ENCODE results near the gene PBX1. TPM values are rescaled to one million over a fixed set of nuclear protein-coding genes. Genes with fewer than 3 reads are reported as not detected.
A peak's percentile ranks its signal among the peaks of the same experiment; 100 is the strongest.

Gene PBX1
- total RNA-seq, 8 experiments from 2014 or later, result 27.8 to 268 (median 147) TPM

DNA sequence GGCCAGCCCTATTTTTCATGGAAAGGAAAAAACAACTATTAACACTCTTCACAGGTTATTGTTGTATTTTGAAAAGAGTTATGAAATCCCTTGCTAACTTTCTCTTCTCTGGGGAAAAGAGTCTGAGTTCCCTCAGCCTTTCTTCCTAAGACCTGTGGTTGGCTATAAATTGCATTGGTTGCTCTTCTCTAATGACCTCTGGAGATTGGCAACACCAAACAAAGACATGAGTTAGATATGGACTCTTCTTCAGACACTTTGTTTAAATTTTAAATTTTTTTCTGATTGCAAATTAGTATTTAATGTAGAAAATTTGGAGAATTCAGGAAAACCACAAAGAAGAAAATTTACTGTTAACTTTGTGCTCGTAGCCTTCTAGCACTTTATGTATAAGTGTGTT lies 275.7 kb downstream of the PBX1 start:
- in situ Hi-C loops (cut with MboI; ENCODE audit: low pct_unique_long_range_greater_than_20kb in 2 of 9, low sequenced_read_pairs in 9 of 9, unreplicated experiment in 9 of 9), result no loop called here
- no peak for ATAC-seq (replicated peaks in 6 of 8)
- H3K4me1 ChIP-seq (replicated peaks in 1 of 2), result peaks cover 2 to 12% of the 10 kb centered on the region in 2 donors
- no peak overlapping the region for H3K4me3 ChIP-seq
- no peak overlapping the region for H3K27ac ChIP-seq
- 0 to 13% (median 0%) methylated on average over 1 of the region's 1 CpG; no CpG with 5 or more reads in 2 of the 10 experiments for WGBS, 10 experiments

DNA sequence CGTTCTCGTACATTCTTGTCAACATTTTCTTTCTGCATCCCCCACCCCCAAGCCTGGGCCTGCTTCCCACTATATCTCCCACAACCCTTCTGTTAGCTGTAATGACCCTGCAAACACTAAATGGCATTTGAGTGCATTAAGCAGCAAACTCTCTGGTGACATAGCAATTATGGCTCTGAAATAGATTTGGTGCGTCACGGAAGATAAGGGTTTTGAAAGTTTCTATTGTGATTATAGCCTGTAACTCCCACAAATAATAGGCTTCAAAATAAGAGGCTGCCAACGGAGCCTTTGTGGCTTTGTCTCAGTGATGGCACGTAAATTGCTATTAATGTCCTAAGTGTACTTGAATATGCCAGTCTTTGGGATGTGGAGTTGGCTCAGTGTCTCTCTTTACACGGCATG lies 277.6 kb downstream of the PBX1 start:
- H3K4me1 ChIP-seq (replicated peaks in 1 of 2), result peaks cover 17 to 30% of the 10 kb centered on the region in 2 donors
- no peak overlapping the region for H3K4me3 ChIP-seq
- peak in 4 of 8 experiments; percentile 25 to 62 (median 52) for ATAC-seq (replicated peaks in 6 of 8)
- 60 to 98% (median 94%) methylated on average over 3 to 7 of the region's 7 CpGs; no CpG with 5 or more reads in 1 of the 10 experiments for WGBS, 10 experiments
- in situ Hi-C loops (cut with MboI; ENCODE audit: low pct_unique_long_range_greater_than_20kb in 2 of 9, low sequenced_read_pairs in 9 of 9, unreplicated experiment in 9 of 9), result no loop called here
- no peak overlapping the region for H3K27ac ChIP-seq

DNA sequence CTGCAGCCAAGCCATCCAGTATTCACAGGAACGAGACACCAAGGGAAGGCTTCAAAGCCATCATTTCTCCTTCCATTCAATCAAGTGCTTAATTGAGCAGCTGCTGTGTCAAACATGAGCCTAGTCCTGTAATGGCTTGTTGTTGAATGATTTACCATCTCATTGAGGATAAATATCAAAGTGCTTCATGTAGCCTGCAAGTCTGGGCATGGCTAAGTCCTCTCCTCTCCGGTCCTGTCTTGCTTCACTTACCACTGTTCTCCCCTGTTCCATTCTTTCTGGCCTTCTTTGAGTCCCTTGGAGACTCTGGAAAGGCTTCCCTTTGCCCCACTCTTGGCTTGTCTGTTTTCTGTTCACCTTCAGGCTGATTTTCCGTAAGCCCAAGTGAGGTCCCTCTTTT lies 279.8 kb downstream of the PBX1 start:
- Histone ChIP-seq H3K27ac (no peak overlapping the region), H3K4me3 (no peak overlapping the region)

DNA sequence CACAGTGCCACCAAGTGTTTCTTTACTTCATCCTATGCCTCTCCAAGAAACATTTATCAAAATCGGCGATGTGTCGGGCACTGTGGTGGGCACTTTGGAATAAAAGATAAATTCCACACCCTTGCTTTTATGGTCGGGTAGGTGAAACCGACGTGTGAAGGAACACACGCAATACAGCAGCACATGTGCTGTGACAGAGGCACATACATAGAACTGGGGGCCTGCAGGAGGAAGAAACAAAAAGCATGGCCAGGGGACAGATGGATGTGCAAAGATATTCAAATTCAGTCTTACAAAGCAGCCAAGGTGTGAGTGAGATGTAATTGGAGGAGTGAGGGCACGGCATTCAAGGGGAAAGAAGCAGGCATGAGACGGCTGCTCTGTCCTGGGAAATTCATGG lies 282.0 kb downstream of the PBX1 start:
- 80 to 100% (median 94%) methylated on average over 1 to 9 of the region's 9 CpGs; no CpG with 5 or more reads in 2 of the 10 experiments for WGBS, 10 experiments
- no peak overlapping the region for H3K4me3 ChIP-seq
- peaks cover 35 to 57% of the 10 kb centered on the region in 2 donors for H3K4me1 ChIP-seq (replicated peaks in 1 of 2)
- in situ Hi-C loops (cut with MboI; ENCODE audit: low pct_unique_long_range_greater_than_20kb in 2 of 9, low sequenced_read_pairs in 9 of 9, unreplicated experiment in 9 of 9), result no loop called here
- ATAC-seq (replicated peaks in 6 of 8), result no peak
- peak overlapping the region; percentile 49 to 64 for H3K27ac ChIP-seq

More for the DNA sequence above, 279.8 kb downstream of the PBX1 start:
- WGBS, 10 experiments, result 60 to 100% (median 93%) methylated on average over 1 to 3 of the region's 3 CpGs; no CpG with 5 or more reads in 1 of the 10 experiments
- in situ Hi-C loops (cut with MboI; ENCODE audit: low pct_unique_long_range_greater_than_20kb in 2 of 9, low sequenced_read_pairs in 9 of 9, unreplicated experiment in 9 of 9), result no loop called here
- no peak for ATAC-seq (replicated peaks in 6 of 8)
- H3K4me1 ChIP-seq (replicated peaks in 1 of 2), result peaks cover 35 to 52% of the 10 kb centered on the region in 2 donors

DNA sequence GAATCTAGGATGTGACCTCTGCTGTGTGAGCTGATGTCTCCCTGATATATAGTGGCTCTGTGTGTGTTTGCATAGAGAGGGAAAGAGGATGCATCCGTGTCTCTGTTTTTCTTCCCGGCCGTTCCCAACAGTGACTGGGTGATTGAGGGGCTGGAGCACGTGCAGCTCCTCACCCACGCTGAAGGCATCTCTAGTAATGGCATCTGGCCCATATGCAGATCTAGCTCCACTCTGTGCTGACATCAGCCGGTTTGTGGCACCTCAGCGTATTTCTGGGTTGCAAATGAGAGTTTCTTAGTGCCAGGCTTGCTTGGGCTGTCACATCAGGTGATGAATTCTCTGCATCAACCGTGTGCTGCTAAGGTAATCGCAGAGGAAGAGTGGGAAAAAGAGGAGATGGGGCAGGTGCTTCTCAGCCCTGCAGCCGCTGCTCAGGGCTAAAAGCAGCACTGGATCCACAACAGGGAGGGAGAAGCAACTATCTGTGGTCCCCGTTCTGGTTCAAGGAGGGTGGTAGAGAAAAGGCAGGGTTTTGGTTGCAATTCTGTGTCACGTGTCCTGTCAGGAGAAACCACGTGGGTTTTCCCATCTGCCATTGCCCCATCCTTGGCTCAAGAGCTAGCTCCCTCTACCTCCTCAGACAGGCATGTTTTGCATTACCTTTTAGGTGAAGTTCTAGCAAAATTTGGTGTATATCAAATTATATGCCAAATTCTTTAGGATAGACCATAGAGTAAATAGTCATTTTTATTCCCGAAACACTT lies 282.9 kb downstream of the PBX1 start:
- Histone ChIP-seq H3K4me1 (replicated peaks in 1 of 2) (peaks cover 33 to 47% of the 10 kb centered on the region in 2 donors), H3K4me3 (no peak overlapping the region), H3K27ac (peak overlapping the region; percentile 64 to 72)
- WGBS, 10 experiments, result 34 to 100% (median 81%) methylated on average over 1 to 10 of the region's 14 CpGs
- ATAC-seq (replicated peaks in 6 of 8), result peak in 6 of 8 experiments; percentile 57 to 88 (median 84)
- in situ Hi-C loops (cut with MboI; ENCODE audit: low pct_unique_long_range_greater_than_20kb in 2 of 9, low sequenced_read_pairs in 9 of 9, unreplicated experiment in 9 of 9), result no loop called here

DNA sequence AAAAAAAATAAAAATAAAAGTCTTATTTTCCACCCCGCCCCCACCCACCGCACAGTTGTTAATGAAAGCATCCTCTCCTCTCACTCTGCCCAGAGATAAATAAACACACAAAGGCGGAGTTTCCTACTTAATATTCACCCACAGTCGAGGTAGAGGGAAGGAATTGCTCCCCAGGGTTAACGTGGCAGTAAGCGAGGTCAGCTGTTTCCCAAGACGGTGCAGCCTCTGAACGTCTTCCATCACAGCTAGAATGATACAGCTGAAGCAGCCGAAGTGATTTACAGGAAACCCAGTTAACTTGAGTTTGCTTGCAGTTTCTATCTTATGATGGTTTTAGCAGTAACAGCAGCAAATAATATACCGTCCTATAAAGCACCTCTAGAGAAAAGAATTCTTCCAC lies 283.9 kb downstream of the PBX1 start:
- Histone ChIP-seq H3K4me1 (replicated peaks in 1 of 2) (peaks cover 33 to 47% of the 10 kb centered on the region in 2 donors), H3K4me3 (no peak overlapping the region), H3K27ac (peak overlapping the region in 1 of 2 donors; percentile 64)
- 32 to 100% (median 63%) methylated on average over 1 to 10 of the region's 10 CpGs; no CpG with 5 or more reads in 2 of the 10 experiments for WGBS, 10 experiments
- in situ Hi-C loops (cut with MboI; ENCODE audit: low pct_unique_long_range_greater_than_20kb in 2 of 9, low sequenced_read_pairs in 9 of 9, unreplicated experiment in 9 of 9), result no loop called here
- peak in 5 of 8 experiments; percentile 57 to 83 (median 62) for ATAC-seq (replicated peaks in 6 of 8)

DNA sequence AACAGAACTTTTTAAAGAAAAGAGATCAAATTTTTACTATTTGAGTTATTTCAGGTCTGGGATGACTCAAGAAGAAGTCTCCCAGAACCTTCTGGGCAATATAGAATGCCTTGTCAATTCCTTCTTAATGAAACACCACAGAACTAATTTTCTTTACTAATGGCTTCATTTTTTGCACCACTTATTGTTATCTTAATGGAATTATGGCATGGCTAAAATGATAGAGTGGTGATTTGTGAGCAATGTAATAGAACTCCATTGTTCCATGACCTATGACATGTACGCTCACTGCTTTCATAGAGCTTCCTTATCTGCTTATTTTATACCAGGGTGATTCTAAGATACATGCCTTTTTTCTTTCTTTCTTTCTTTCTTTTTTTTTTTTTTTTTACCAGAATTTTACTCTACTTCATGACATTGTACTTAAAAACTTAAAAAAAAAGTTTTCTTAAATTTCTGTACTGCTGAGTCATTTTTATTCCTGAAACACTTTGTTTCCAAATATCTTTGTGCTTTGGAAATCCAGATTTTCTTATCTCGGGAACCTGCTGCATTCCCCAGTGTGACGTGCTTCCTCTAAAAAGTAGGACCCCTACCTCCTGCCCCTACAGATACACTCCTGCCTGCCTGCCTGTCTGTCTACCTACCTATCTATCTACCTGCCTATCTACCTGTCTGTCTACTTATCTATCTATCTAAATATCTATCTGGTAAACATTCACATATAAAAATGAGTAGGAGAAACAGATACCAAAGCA lies 284.9 kb downstream of the PBX1 start:
- 90 to 100% (median 100%) methylated on average over 1 to 3 of the region's 3 CpGs for WGBS, 10 experiments
- Histone ChIP-seq H3K4me3 (no peak overlapping the region), H3K4me1 (replicated peaks in 1 of 2) (peaks cover 33 to 47% of the 10 kb centered on the region in 2 donors), H3K27ac (no peak overlapping the region)
- in situ Hi-C loops (cut with MboI; ENCODE audit: low pct_unique_long_range_greater_than_20kb in 2 of 9, low sequenced_read_pairs in 9 of 9, unreplicated experiment in 9 of 9), result no loop called here
- ATAC-seq (replicated peaks in 6 of 8), result no peak

DNA sequence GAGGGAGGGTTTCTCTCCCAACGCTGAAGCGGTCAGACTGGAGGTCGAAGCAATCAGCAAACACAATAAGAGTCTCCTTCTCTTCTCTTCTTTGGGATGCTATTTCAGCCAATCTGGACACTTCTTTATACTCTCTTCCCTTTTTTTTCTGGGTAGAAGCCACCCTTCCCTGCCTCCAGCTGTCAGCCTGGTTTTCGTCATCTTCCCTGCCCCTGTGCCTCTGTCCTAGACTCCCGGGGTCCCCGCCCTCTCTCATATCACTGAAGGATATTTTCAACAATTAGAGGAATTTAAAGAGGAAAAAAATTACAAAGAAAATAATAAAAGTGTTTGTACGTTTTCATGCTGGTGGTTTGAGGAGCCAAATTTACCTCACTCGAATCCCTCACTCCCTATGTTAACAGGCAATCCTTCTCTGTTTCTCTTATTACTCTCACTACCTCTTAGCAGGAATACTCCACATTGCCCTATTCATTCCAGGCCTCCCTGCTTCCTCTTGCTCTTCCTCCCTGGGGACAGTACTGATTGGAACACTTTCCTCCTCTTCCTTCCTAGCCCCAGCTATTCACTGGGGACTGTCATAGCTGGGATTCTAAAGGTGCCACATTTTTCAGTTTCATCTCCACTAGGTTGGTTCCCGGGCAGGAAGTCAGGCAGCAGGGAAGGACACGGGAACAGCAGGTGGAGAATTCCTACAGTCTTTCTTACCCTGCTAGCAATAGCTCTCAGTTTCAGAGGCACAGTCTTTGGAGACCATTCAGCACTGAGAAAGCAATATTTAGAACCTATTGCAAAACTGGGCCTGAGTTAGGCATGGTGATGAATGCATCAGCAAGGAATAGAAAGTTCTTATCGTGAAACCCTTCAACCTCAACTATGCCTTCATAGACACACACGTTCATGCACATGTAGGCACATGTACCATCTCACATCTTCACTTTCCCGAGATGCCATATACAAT lies 288.0 kb downstream of the PBX1 start:
- in situ Hi-C loops (cut with MboI; ENCODE audit: low pct_unique_long_range_greater_than_20kb in 2 of 9, low sequenced_read_pairs in 9 of 9, unreplicated experiment in 9 of 9), result no loop called here
- no peak overlapping the region for H3K4me3 ChIP-seq
- ATAC-seq (replicated peaks in 6 of 8), result no peak
- 67 to 100% (median 89%) methylated on average over 3 to 12 of the region's 13 CpGs; no CpG with 5 or more reads in 1 of the 10 experiments for WGBS, 10 experiments
- no peak overlapping the region for H3K27ac ChIP-seq
- H3K4me1 ChIP-seq (replicated peaks in 1 of 2), result peaks cover 14 to 36% of the 10 kb centered on the region in 2 donors

DNA sequence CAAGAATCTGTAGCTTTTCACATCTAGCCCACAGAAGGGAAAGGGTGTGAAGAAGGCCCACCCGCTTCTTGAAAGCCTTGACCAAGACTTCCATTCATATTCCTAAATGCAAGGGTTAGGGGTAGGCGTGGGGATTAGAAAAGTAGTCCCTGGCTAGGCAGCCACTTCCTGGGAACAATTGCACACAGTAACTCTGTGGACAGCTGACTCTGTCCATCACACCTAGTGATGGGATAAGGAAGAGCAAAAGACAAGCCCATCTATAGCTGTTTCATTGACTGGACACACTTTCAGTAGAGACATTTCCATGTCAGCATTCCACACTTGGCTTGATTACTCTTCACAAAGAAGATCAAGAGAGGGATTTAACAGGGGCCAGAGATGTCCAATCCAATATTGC lies 294.2 kb downstream of the PBX1 start:
- ATAC-seq (replicated peaks in 6 of 8), result no peak
- H3K4me1 ChIP-seq (replicated peaks in 1 of 2), result peaks cover 8 to 22% of the 10 kb centered on the region in 2 donors
- no peak overlapping the region for H3K27ac ChIP-seq
- 40 to 100% (median 89%) methylated on average over 1 to 2 of the region's 2 CpGs; no CpG with 5 or more reads in 3 of the 10 experiments for WGBS, 10 experiments
- H3K4me3 ChIP-seq, result no peak overlapping the region
- in situ Hi-C loops (cut with MboI; ENCODE audit: low pct_unique_long_range_greater_than_20kb in 2 of 9, low sequenced_read_pairs in 9 of 9, unreplicated experiment in 9 of 9), result no loop called here

DNA sequence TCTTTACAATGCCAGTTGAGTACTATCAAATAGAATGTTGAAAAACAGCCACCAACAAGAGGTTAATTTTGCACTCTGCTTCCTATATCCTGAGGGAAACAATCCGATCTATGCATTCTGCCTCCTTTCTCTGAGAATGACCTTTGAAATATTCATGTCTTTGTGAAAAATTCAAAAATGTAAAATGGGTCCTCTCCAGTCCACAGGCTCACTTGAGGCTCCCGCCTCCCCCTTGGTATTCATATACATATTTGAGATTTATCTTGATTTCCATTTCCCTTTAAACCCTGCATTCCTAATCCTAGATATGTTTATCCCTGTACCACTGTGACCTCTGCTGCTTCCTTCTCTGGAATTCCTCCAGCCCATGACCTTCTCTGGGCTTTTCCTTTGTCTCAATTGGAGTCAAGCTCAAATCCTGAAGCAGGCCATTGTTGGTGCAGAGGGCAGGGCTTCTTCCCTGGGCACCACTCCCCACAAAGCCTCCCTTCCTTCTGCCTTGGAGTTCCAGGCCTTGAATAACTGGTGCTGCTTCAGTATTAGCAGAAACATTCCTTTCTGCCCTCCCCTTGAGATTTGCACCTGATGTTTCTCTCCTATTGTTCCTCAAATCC lies 296.8 kb downstream of the PBX1 start:
- in situ Hi-C loops (cut with MboI; ENCODE audit: low pct_unique_long_range_greater_than_20kb in 2 of 9, low sequenced_read_pairs in 9 of 9, unreplicated experiment in 9 of 9), result no loop called here
- Histone ChIP-seq H3K4me1 (replicated peaks in 1 of 2) (peaks cover 12 to 26% of the 10 kb centered on the region in 2 donors), H3K4me3 (no peak overlapping the region), H3K27ac (no peak overlapping the region)
- WGBS, 10 experiments, result 0 to 100% (median 34%) methylated on average over 1 to 2 of the region's 2 CpGs; no CpG with 5 or more reads in 2 of the 10 experiments
- peak in 6 of 8 experiments; percentile 25 to 87 (median 64) for ATAC-seq (replicated peaks in 6 of 8)

DNA sequence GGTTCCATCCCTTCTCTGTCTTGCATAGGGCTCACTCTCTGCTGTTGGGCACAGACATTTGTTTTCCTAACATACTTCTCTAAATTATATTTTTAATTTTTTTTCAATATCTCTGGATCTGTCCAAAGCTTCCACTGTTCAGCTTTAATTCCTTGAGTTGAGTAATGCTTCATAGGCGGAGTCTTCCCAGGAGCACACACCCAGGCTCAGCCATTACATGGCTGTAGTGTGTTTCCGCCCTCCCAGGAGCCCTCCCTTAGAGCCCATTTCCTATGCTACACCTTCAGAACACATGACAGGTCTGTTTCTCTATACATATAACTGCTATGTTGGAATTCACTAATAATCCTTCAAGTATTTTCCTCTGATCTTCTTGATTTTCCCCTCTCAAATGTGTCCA lies 297.4 kb downstream of the PBX1 start:
- no peak overlapping the region for H3K27ac ChIP-seq
- no peak overlapping the region for H3K4me3 ChIP-seq
- ATAC-seq (replicated peaks in 6 of 8), result peak in 3 of 8 experiments; percentile 47 to 87 (median 78)
- WGBS, 10 experiments, result 5 to 100% (median 92%) methylated on average over 1 to 2 of the region's 2 CpGs; no CpG with 5 or more reads in 3 of the 10 experiments
- peaks cover 12 to 21% of the 10 kb centered on the region in 2 donors for H3K4me1 ChIP-seq (replicated peaks in 1 of 2)
- in situ Hi-C loops (cut with MboI; ENCODE audit: low pct_unique_long_range_greater_than_20kb in 2 of 9, low sequenced_read_pairs in 9 of 9, unreplicated experiment in 9 of 9), result no loop called here

DNA sequence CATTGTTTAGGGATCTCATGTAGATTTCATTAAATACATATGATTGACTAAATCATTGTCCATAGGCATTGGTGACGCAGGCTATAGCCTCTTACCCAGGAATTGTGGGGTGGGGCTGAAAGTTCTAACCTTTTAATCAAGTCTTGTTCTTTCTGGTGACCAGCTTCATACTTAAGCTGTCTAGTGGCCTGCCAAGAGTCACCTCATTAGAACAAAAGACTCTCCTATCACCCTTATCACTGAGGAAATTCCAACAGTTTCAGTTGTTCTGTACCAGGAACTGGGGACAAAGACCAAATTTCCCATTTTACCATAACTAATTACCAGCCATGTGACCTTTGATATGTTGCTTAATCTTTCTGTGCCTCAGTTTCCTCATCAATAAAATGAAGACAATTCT lies 298.5 kb downstream of the PBX1 start:
- H3K4me3 ChIP-seq, result no peak overlapping the region
- peaks cover 11 to 12% of the 10 kb centered on the region in 2 donors for H3K4me1 ChIP-seq (replicated peaks in 1 of 2)
- H3K27ac ChIP-seq, result no peak overlapping the region
- ATAC-seq (replicated peaks in 6 of 8), result no peak
- in situ Hi-C loops (cut with MboI; ENCODE audit: low pct_unique_long_range_greater_than_20kb in 2 of 9, low sequenced_read_pairs in 9 of 9, unreplicated experiment in 9 of 9), result no loop called here
- WGBS, 10 experiments, result 83 to 100% (median 100%) methylated on average over 1 of the region's 1 CpG; no CpG with 5 or more reads in 6 of the 10 experiments
